Measurements from ENCODE around the gene REEP3.
A peak's percentile ranks its signal among the peaks of the same experiment; 100 is the strongest.

Gene REEP3

GRCh38 chr10:63505562-63505961 lies 15.6 kb upstream of the REEP3 start:
- DNase-seq (ENCODE audit: low read depth in 4 of 4, low spot score in 1 of 4) = no peak

- no peak for DNase-seq (ENCODE audit: low read depth in 4 of 4, low spot score in 1 of 4)
Measured at GRCh38 chr10:63506554-63506953, 14.6 kb upstream of the REEP3 start.

- no peak for DNase-seq (ENCODE audit: low read depth in 4 of 4, low spot score in 1 of 4)
Measured at GRCh38 chr10:63515002-63515763, 6.0 kb upstream of the REEP3 start.

GRCh38 chr10:63516207-63516606 lies 5.0 kb upstream of the REEP3 start:
- DNase-seq (ENCODE audit: low read depth in 4 of 4, low spot score in 1 of 4) = no peak

- no peak for DNase-seq (ENCODE audit: low read depth in 4 of 4, low spot score in 1 of 4)
Measured at GRCh38 chr10:63518690-63519288, 2.4 kb upstream of the REEP3 start.

- peak; percentile 10 to 52 (median 38) for DNase-seq (ENCODE audit: low read depth in 4 of 4, low spot score in 1 of 4)
Measured at GRCh38 chr10:63521416-63522276, 445 bp downstream of the REEP3 start.

GRCh38 chr10:63522277-63522687 lies 1.1 kb downstream of the REEP3 start:
- no peak for DNase-seq (ENCODE audit: low read depth in 4 of 4, low spot score in 1 of 4)

GRCh38 chr10:63522995-63523394 lies 1.8 kb downstream of the REEP3 start:
- no peak for DNase-seq (ENCODE audit: low read depth in 4 of 4, low spot score in 1 of 4)

- DNase-seq (ENCODE audit: low read depth in 4 of 4, low spot score in 1 of 4) = no peak
Measured at GRCh38 chr10:63525021-63525420, 3.8 kb downstream of the REEP3 start.

- no peak for DNase-seq (ENCODE audit: low read depth in 4 of 4, low spot score in 1 of 4)
Measured at GRCh38 chr10:63527401-63527800, 6.2 kb downstream of the REEP3 start.

GRCh38 chr10:63528084-63528744 lies 7.0 kb downstream of the REEP3 start:
- no peak for DNase-seq (ENCODE audit: low read depth in 4 of 4, low spot score in 1 of 4)

- no peak for DNase-seq (ENCODE audit: low read depth in 4 of 4, low spot score in 1 of 4)
Measured at GRCh38 chr10:63530409-63530808, 9.2 kb downstream of the REEP3 start.

- DNase-seq (ENCODE audit: low read depth in 4 of 4, low spot score in 1 of 4) = no peak
Measured at GRCh38 chr10:63534723-63535122, 13.5 kb downstream of the REEP3 start.

GRCh38 chr10:63536698-63537097 lies 15.5 kb downstream of the REEP3 start:
- DNase-seq (ENCODE audit: low read depth in 4 of 4, low spot score in 1 of 4) = no peak

GRCh38 chr10:63537536-63537935 lies 16.3 kb downstream of the REEP3 start:
- no peak for DNase-seq (ENCODE audit: low read depth in 4 of 4, low spot score in 1 of 4)

GRCh38 chr10:63539377-63539776 lies 18.2 kb downstream of the REEP3 start:
- no peak for DNase-seq (ENCODE audit: low read depth in 4 of 4, low spot score in 1 of 4)

GRCh38 chr10:63539994-63540393 lies 18.8 kb downstream of the REEP3 start:
- no peak for DNase-seq (ENCODE audit: low read depth in 4 of 4, low spot score in 1 of 4)

- DNase-seq (ENCODE audit: low read depth in 4 of 4, low spot score in 1 of 4) = no peak
Measured at GRCh38 chr10:63542835-63543575, 21.8 kb downstream of the REEP3 start.

GRCh38 chr10:63543576-63543962 lies 22.4 kb downstream of the REEP3 start:
- no peak for DNase-seq (ENCODE audit: low read depth in 4 of 4, low spot score in 1 of 4)

- no peak for DNase-seq (ENCODE audit: low read depth in 4 of 4, low spot score in 1 of 4)
Measured at GRCh38 chr10:63544418-63544817, 23.2 kb downstream of the REEP3 start.

All from stimulated activated CD4-positive, alpha-beta T cell treated with anti-CD3 and anti-CD28 coated beads, Interleukin-1b, Interleukin-23, amount 100 ng/mL, for 24 hours (primary cell).